HCT116 (cell line): ENCODE data around the gene PRKG1. TPM values are rescaled to one million over a fixed set of nuclear protein-coding genes. Genes with fewer than 3 reads are reported as not detected.

Experiments
- ATAC-seq: fragments of 200-7000 bp; cut with Tn5 transposase; 2 replicates; pipeline ENCODE4 v1.9.1; 2020; ENCODE audit warnings: mild to moderate bottlenecking, moderate library complexity
- BruUV-seq: library from RNA; stranded (reverse); fragments of 400-500 nt; replicated peaks from 2 replicates; lab custom pipeline; 2021; lab: Mats Ljungman, UMichigan
- CTCF ChIA-PET: fragments of 300-600 bp; sonication (Branson Sonifier 250); formaldehyde crosslinking; loops from one replicate; lab custom pipeline; 2021; ENCODE audit warnings: antibody characterized with exemption; lab: Charles Lee
- POLR2A ChIA-PET: fragments of 300-600, 350-600 bp; sonication (Branson Sonifier 250); formaldehyde crosslinking; loops from one replicate; lab custom pipeline; 2021; ENCODE audit warnings: antibody characterized with exemption; lab: Charles Lee
- RAD21 ChIA-PET, 2 experiments: fragments of 300-600 bp; sonication (Branson Sonifier 250); formaldehyde crosslinking; loops; one replicate each; lab custom pipeline; 2023; ENCODE audit warnings: low total read pairs in 2 of 2; ENCODE audit not compliant: uncharacterized antibody in 2 of 2, unreplicated experiment in 2 of 2, low non-redundant PET in 1 of 2; lab: Charles Lee
- DNase-seq: peaks from one replicate; pipeline ENCODE4 v3.0.0-alpha.2; 2010; ENCODE audit warnings: low read depth, low spot score
- H2AFZ ChIP-seq: fragments of 200-600 bp; shearing (Covaris generic), sonication (generic); 2 replicates; pipeline ENCODE4 v1.6.1; 2017; ENCODE audit warnings: low read depth, mixed run types, mixed read lengths, antibody characterized with exemption, low read length; ENCODE audit not compliant: poor library complexity, severe bottlenecking
- H3K27ac ChIP-seq: 2 replicates; pipeline ENCODE4 v1.5.1; 2012; ENCODE audit warnings: low read depth, low read length
- H3K27me3 ChIP-seq: fragments of 200-600 bp; sonication (generic); 2 replicates; pipeline ENCODE4 v1.6.1; 2016; ENCODE audit warnings: mixed run types, low read length, mixed read lengths; ENCODE audit not compliant: insufficient read depth
- H3K36me3 ChIP-seq, 2 experiments: fragments of 200-500 bp in 1 of 2; fragments of 200-600 bp in 1 of 2; sonication (Bioruptor generic) in 1 of 2; sonication (generic) in 1 of 2; 2 replicates each; pipeline versions ENCODE4 v1.5.1 to v1.6.1; 2014 to 2016; ENCODE audit warnings: low read length in 2 of 2, inconsistent platforms in 1 of 2, mixed read lengths in 1 of 2, mixed run types in 1 of 2; ENCODE audit not compliant: insufficient read depth in 2 of 2, control insufficient read depth in 1 of 2
- H3K4me1 ChIP-seq, 2 experiments: fragments of 200-600 bp in 1 of 2; sonication (generic) in 1 of 2; 2 replicates each; pipeline versions ENCODE4 v1.5.1 to v1.6.1; 2012 to 2017; ENCODE audit warnings: low read length in 2 of 2, inconsistent platforms in 1 of 2, mild to moderate bottlenecking in 1 of 2, mixed read lengths in 1 of 2, mixed run types in 1 of 2, moderate library complexity in 1 of 2; ENCODE audit not compliant: insufficient read depth in 2 of 2, control insufficient read depth in 1 of 2
- H3K4me2 ChIP-seq: fragments of 200-600 bp; sonication (generic); 2 replicates; pipeline ENCODE4 v1.6.1; 2017; ENCODE audit warnings: mixed run types, low read length, mixed read lengths
- H3K4me3 ChIP-seq, 2 experiments: fragments of 200-600 bp in 1 of 2; sonication (generic) in 1 of 2; replicated peaks in 1 of 2; 2 replicates each; pipeline ENCODE4 v1.5.1; 2011 to 2016; ENCODE audit warnings: low read length in 2 of 2, control low read depth in 1 of 2, low read depth in 1 of 2, mild to moderate bottlenecking in 1 of 2, mixed read lengths in 1 of 2, mixed run types in 1 of 2
- H3K79me2 ChIP-seq: fragments of 200-600 bp; sonication (generic); 2 replicates; pipeline ENCODE4 v1.6.1; 2017; ENCODE audit warnings: mild to moderate bottlenecking, mixed run types, low read length, moderate library complexity, mixed read lengths; ENCODE audit not compliant: insufficient read depth
- H3K9ac ChIP-seq: fragments of 200-600 bp; sonication (generic); 2 replicates; pipeline ENCODE4 v1.6.1; 2016; ENCODE audit warnings: low read length, mixed read lengths
- H3K9me2 ChIP-seq: fragments of 200-600 bp; sonication (generic), shearing (Covaris generic); 2 replicates; pipeline ENCODE4 v1.6.1; 2017; ENCODE audit warnings: mixed run types, mild to moderate bottlenecking, moderate library complexity; ENCODE audit not compliant: insufficient read depth
- H3K9me3 ChIP-seq, 2 experiments: fragments of 200-500 bp in 1 of 2; fragments of 200-600 bp in 1 of 2; sonication (Bioruptor generic) in 1 of 2; sonication (generic) in 1 of 2; 2 replicates each; pipeline ENCODE4 v1.6.1; 2014 to 2017; ENCODE audit warnings: low read length in 2 of 2, mixed read lengths in 2 of 2, inconsistent platforms in 1 of 2, low read depth in 1 of 2, mild to moderate bottlenecking in 1 of 2, mixed run types in 1 of 2, moderate library complexity in 1 of 2; ENCODE audit not compliant: control insufficient read depth in 1 of 2, insufficient read depth in 1 of 2
- H4K20me1 ChIP-seq: fragments of 200-600 bp; sonication (generic), shearing (Covaris generic); 2 replicates; pipeline ENCODE4 v1.6.1; 2017; ENCODE audit warnings: mixed run types, mild to moderate bottlenecking, moderate library complexity; ENCODE audit not compliant: insufficient read depth
- ATF3 ChIP-seq: IDR thresholded peaks from 2 replicates; pipeline ENCODE4 v1.6.1; 2012
- CBX3 ChIP-seq: IDR thresholded peaks from 2 replicates; pipeline ENCODE4 v1.6.1; 2012; ENCODE audit warnings: low read depth
- EGR1 ChIP-seq: IDR thresholded peaks from 2 replicates; pipeline ENCODE4 v1.6.1; 2012; ENCODE audit warnings: low read depth
- ELF1 ChIP-seq: IDR thresholded peaks from 2 replicates; pipeline ENCODE4 v1.6.1; 2012; ENCODE audit warnings: low read depth, borderline replicate concordance
- EZH2phosphoT487 ChIP-seq: fragments of 200-600 bp; IDR thresholded peaks from 2 replicates; pipeline ENCODE4 v1.6.1; 2018; ENCODE audit warnings: antibody characterized with exemption, borderline replicate concordance
- FOSL1 ChIP-seq: IDR thresholded peaks from 2 replicates; pipeline ENCODE4 v1.6.1; 2012; ENCODE audit warnings: low read depth
- POLR2A ChIP-seq: IDR thresholded peaks from 2 replicates; pipeline ENCODE4 v1.7.0; 2011; ENCODE audit warnings: borderline replicate concordance; ENCODE audit not compliant: insufficient read depth, insufficient read length; ENCODE audit errors: extremely low read depth
- POLR2AphosphoS5 ChIP-seq: IDR thresholded peaks from 2 replicates; pipeline ENCODE4 v1.6.1; 2011; ENCODE audit warnings: mild to moderate bottlenecking, low read depth, low read length, moderate library complexity
- SIN3A ChIP-seq: IDR thresholded peaks from 2 replicates; pipeline ENCODE4 v1.6.1; 2012; ENCODE audit warnings: low read depth
- SP1 ChIP-seq: IDR thresholded peaks from 2 replicates; pipeline ENCODE4 v1.6.1; 2012; ENCODE audit warnings: low read depth
- TCF7L2 ChIP-seq: IDR thresholded peaks from 2 replicates; pipeline ENCODE4 v1.7.0; 2011; ENCODE audit warnings: borderline replicate concordance, inconsistent platforms; ENCODE audit not compliant: insufficient read depth, insufficient read length; ENCODE audit errors: extremely low read depth
- intact Hi-C: fragments of 100-400 bp; cut with micrococcal nuclease; formaldehyde crosslinking; loops from 2 replicates; pipeline ENCODE4 v1.10.0; 2022
- total RNA-seq: library from RNA; stranded (reverse); gene quantifications from one replicate; pipeline ENCODE4 v1.2.1, GENCODE V29; 2021; ENCODE audit not compliant: unreplicated experiment
- TF ChIP-seq, protein P1 (sequence below): IDR thresholded peaks from 2 replicates; pipeline ENCODE4 v1.6.1; 2012
- TF ChIP-seq, protein P2 (sequence below): IDR thresholded peaks from 2 replicates; pipeline ENCODE4 v1.6.1; 2012; ENCODE audit warnings: low read depth
- TF ChIP-seq, protein P3 (sequence below), 3 experiments: fragments of 200-600 bp in 1 of 3; sonication (generic) in 1 of 3; IDR thresholded peaks in 2 of 3; conservative IDR thresholded peaks in 1 of 3; 2 replicates each; pipeline ENCODE4 v1.5.1; 2012 to 2017; ENCODE audit warnings: low read depth in 2 of 3, low read length in 2 of 3, antibody characterized with exemption in 1 of 3, borderline replicate concordance in 1 of 3, control low read depth in 1 of 3, mild to moderate bottlenecking in 1 of 3, mixed read lengths in 1 of 3, mixed run types in 1 of 3, moderate library complexity in 1 of 3; ENCODE audit not compliant: insufficient read depth in 1 of 3

PRKG1 gene
- total RNA-seq, 1 experiment from 2014 or later: 1.4 TPM

DNA sequence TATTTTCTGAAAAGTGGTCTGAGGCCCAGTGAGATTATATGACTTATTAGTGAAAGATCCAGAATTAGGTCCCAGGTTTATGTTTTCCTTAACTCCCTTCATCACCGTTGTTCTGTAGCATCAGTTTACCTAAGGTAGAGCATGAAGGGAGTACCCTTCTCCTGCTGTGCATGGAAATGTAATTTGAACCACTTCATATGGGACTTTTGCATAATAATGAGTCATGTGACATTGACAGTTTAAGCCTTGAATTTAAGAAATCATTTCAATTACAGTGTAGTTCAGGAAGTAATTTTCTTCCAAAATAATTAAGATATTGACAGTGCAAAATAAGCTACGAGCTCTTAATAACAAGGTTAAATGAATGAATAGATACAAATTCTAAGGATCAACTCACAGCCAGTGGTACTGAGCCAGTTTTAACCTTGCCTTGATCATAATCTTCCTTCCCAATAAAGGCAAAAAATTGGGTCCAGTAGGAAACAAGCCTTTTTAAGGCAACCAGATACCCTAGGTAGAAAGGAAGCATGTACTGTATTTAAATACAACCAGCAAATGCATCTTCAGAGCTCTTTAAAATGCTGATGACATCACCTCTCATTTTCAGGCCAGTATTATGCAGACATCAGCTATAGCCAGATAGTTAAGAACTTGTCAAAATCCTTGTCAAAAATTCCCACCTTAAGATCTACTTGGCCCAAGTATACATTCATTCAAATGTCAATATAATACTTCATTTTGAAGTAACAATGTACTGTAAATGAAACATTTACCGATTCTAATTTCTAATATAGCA, 1191.0 kb downstream of the PRKG1 start (continued):
- TF ChIP-seq, protein P1, sequence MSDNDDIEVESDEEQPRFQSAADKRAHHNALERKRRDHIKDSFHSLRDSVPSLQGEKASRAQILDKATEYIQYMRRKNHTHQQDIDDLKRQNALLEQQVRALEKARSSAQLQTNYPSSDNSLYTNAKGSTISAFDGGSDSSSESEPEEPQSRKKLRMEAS: no peak
- TF ChIP-seq, protein P2, sequence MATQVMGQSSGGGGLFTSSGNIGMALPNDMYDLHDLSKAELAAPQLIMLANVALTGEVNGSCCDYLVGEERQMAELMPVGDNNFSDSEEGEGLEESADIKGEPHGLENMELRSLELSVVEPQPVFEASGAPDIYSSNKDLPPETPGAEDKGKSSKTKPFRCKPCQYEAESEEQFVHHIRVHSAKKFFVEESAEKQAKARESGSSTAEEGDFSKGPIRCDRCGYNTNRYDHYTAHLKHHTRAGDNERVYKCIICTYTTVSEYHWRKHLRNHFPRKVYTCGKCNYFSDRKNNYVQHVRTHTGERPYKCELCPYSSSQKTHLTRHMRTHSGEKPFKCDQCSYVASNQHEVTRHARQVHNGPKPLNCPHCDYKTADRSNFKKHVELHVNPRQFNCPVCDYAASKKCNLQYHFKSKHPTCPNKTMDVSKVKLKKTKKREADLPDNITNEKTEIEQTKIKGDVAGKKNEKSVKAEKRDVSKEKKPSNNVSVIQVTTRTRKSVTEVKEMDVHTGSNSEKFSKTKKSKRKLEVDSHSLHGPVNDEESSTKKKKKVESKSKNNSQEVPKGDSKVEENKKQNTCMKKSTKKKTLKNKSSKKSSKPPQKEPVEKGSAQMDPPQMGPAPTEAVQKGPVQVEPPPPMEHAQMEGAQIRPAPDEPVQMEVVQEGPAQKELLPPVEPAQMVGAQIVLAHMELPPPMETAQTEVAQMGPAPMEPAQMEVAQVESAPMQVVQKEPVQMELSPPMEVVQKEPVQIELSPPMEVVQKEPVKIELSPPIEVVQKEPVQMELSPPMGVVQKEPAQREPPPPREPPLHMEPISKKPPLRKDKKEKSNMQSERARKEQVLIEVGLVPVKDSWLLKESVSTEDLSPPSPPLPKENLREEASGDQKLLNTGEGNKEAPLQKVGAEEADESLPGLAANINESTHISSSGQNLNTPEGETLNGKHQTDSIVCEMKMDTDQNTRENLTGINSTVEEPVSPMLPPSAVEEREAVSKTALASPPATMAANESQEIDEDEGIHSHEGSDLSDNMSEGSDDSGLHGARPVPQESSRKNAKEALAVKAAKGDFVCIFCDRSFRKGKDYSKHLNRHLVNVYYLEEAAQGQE: no peak
- no peak for TF ChIP-seq POLR2A
- TF ChIP-seq, all 23 proteins: peak for 0

- H3K9ac ChIP-seq: no peak overlapping the region
- ChIA-PET POLR2A (no interaction called here), CTCF (no interaction called here), RAD21 (no interaction called here)
- H3K9me3 ChIP-seq: no peaks in the 10 kb centered on the region
- no peaks in the 10 kb centered on the region for H3K79me2 ChIP-seq
- H3K27me3 ChIP-seq: no peaks in the 10 kb centered on the region
- no peak overlapping the region for H3K4me2 ChIP-seq
- no peaks in the 10 kb centered on the region for H3K4me1 ChIP-seq
- no peak overlapping the region for H3K4me3 ChIP-seq
- H2AFZ ChIP-seq: no peak overlapping the region
- H4K20me1 ChIP-seq: no peaks in the 10 kb centered on the region
- DNase-seq: no peak
- no peak for ATAC-seq
- H3K9me2 ChIP-seq: no peaks in the 10 kb centered on the region
- no peak overlapping the region for H3K27ac ChIP-seq
- no peak for TF ChIP-seq TCF7L2
- no peak for TF ChIP-seq ATF3
- TF ChIP-seq POLR2AphosphoS5: no peak
- TF ChIP-seq SIN3A: no peak
- TF ChIP-seq, protein P2: no peak
- TF ChIP-seq, protein P3, sequence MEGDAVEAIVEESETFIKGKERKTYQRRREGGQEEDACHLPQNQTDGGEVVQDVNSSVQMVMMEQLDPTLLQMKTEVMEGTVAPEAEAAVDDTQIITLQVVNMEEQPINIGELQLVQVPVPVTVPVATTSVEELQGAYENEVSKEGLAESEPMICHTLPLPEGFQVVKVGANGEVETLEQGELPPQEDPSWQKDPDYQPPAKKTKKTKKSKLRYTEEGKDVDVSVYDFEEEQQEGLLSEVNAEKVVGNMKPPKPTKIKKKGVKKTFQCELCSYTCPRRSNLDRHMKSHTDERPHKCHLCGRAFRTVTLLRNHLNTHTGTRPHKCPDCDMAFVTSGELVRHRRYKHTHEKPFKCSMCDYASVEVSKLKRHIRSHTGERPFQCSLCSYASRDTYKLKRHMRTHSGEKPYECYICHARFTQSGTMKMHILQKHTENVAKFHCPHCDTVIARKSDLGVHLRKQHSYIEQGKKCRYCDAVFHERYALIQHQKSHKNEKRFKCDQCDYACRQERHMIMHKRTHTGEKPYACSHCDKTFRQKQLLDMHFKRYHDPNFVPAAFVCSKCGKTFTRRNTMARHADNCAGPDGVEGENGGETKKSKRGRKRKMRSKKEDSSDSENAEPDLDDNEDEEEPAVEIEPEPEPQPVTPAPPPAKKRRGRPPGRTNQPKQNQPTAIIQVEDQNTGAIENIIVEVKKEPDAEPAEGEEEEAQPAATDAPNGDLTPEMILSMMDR (IDR thresholded peaks at IDR 0.05 in 2 of 3, conservative IDR thresholded peaks at IDR 0.05 in 1 of 3; ENCODE audit: borderline replicate concordance in 1 of 3, insufficient read depth in 1 of 3, low read depth in 2 of 3, low read length in 2 of 3): no peak
- no peak for TF ChIP-seq EZH2phosphoT487
- TF ChIP-seq CBX3: no peak
- TF ChIP-seq, protein P1: no peak
- TF ChIP-seq FOSL1: no peak
- TF ChIP-seq EGR1: no peak
- TF ChIP-seq SP1: no peak
- TF ChIP-seq ELF1: no peak
- no peaks in the 10 kb centered on the region for H3K36me3 ChIP-seq
- no TSS peak for BruUV-seq
- intact Hi-C loops: no loop called here
These were observed 1192.6 kb downstream of the PRKG1 start for GRCh38 chr10:52266858-52267257.
